HEK293 (cell line): ENCODE measurements around the gene SSTR5.

Source experiments
- CTCF ChIP-seq: fragments of 450-650 bp; formaldehyde crosslinking; IDR thresholded peaks from 2 replicates; pipeline ENCODE4 v1.5.1; 2016; ENCODE audit warnings: missing biosample characterization, missing genetic modification characterization
- EGR2 ChIP-seq: fragments of 450-650 bp; formaldehyde crosslinking; IDR thresholded peaks from 2 replicates; pipeline ENCODE4 v1.5.1; 2016; ENCODE audit warnings: low read depth, missing biosample characterization, missing genetic modification characterization
- GLIS2 ChIP-seq: fragments of 450-650 bp; formaldehyde crosslinking; IDR thresholded peaks from 2 replicates; pipeline ENCODE4 v1.5.1; 2016; ENCODE audit warnings: missing biosample characterization, missing genetic modification characterization
- KLF1 ChIP-seq: fragments of 450-650 bp; formaldehyde crosslinking; IDR thresholded peaks from 2 replicates; pipeline ENCODE4 v1.5.1; 2016; ENCODE audit warnings: missing biosample characterization, missing genetic modification characterization
- PATZ1 ChIP-seq: fragments of 450-650 bp; formaldehyde crosslinking; IDR thresholded peaks from 2 replicates; pipeline ENCODE4 v1.5.1; 2016; ENCODE audit warnings: missing biosample characterization, missing genetic modification characterization
- ZBTB26 ChIP-seq: fragments of 450-650 bp; formaldehyde crosslinking; optimal IDR thresholded peaks from 2 replicates; pipeline ENCODE3; 2016; ENCODE audit warnings: missing biosample characterization, mild to moderate bottlenecking, missing genetic modification characterization
- ZEB2 ChIP-seq: fragments of 450-650 bp; formaldehyde crosslinking; IDR thresholded peaks from 2 replicates; pipeline ENCODE4 v1.5.1; 2016; ENCODE audit warnings: missing biosample characterization, missing genetic modification characterization
- ZNF138 ChIP-seq: fragments of 450-650 bp; formaldehyde crosslinking; IDR thresholded peaks from 2 replicates; pipeline ENCODE4 v1.5.1; 2016; ENCODE audit warnings: missing biosample characterization, missing genetic modification characterization, borderline replicate concordance
- ZNF140 ChIP-seq: fragments of 450-650 bp; formaldehyde crosslinking; IDR thresholded peaks from 2 replicates; pipeline ENCODE4 v1.5.1; 2016; ENCODE audit warnings: missing biosample characterization, missing genetic modification characterization
- ZNF16 ChIP-seq: fragments of 450-650 bp; formaldehyde crosslinking; IDR thresholded peaks from 2 replicates; pipeline ENCODE4 v1.5.1; 2016; ENCODE audit warnings: low read depth, missing biosample characterization, missing genetic modification characterization
- ZNF169 ChIP-seq: fragments of 450-650 bp; formaldehyde crosslinking; IDR thresholded peaks from 2 replicates; pipeline ENCODE4 v1.5.1; 2016; ENCODE audit warnings: missing biosample characterization, missing genetic modification characterization
- ZNF214 ChIP-seq: fragments of 450-650 bp; formaldehyde crosslinking; IDR thresholded peaks from 2 replicates; pipeline ENCODE4 v1.5.1; 2017; ENCODE audit warnings: missing biosample characterization, mild to moderate bottlenecking, missing genetic modification characterization, borderline replicate concordance
- ZNF335 ChIP-seq: fragments of 450-650 bp; formaldehyde crosslinking; conservative IDR thresholded peaks from 2 replicates; pipeline ENCODE4 v1.5.1; 2016; ENCODE audit warnings: missing biosample characterization, missing genetic modification characterization
- ZNF362 ChIP-seq: fragments of 450-650 bp; formaldehyde crosslinking; IDR thresholded peaks from 2 replicates; pipeline ENCODE4 v1.5.1; 2016; ENCODE audit warnings: missing biosample characterization, missing genetic modification characterization
- ZNF366 ChIP-seq: fragments of 450-650 bp; formaldehyde crosslinking; conservative IDR thresholded peaks from 2 replicates; pipeline ENCODE4 v1.5.1; 2016; ENCODE audit warnings: missing biosample characterization, missing genetic modification characterization
- ZNF48 ChIP-seq: fragments of 450-650 bp; formaldehyde crosslinking; IDR thresholded peaks from 2 replicates; pipeline ENCODE4 v1.5.1; 2016; ENCODE audit warnings: missing biosample characterization, missing genetic modification characterization
- ZNF501 ChIP-seq: fragments of 450-650 bp; formaldehyde crosslinking; IDR thresholded peaks from 2 replicates; pipeline ENCODE4 v1.5.1; 2016; ENCODE audit warnings: missing biosample characterization, missing genetic modification characterization
- ZNF629 ChIP-seq: fragments of 450-650 bp; formaldehyde crosslinking; IDR thresholded peaks from 2 replicates; pipeline ENCODE4 v1.5.1; 2017; ENCODE audit warnings: missing biosample characterization, missing genetic modification characterization
- ZNF654 ChIP-seq: fragments of 450-650 bp; formaldehyde crosslinking; IDR thresholded peaks from 2 replicates; pipeline ENCODE4 v1.5.1; 2016; ENCODE audit warnings: low read depth, missing biosample characterization, missing genetic modification characterization
- ZNF670 ChIP-seq: fragments of 450-650 bp; formaldehyde crosslinking; IDR thresholded peaks from 2 replicates; pipeline ENCODE4 v1.5.1; 2016; ENCODE audit warnings: missing biosample characterization, missing genetic modification characterization, low read depth
- TF ChIP-seq, protein P1 (sequence below): fragments of 450-650 bp; formaldehyde crosslinking; IDR thresholded peaks from 2 replicates; pipeline ENCODE4 v1.5.1; 2016; ENCODE audit warnings: missing biosample characterization, missing genetic modification characterization
- TF ChIP-seq, protein P2 (sequence below): fragments of 450-650 bp; formaldehyde crosslinking; IDR thresholded peaks from 2 replicates; pipeline ENCODE4 v1.5.1; 2016; ENCODE audit warnings: missing biosample characterization, missing genetic modification characterization, borderline replicate concordance
- TF ChIP-seq, protein P3 (sequence below): fragments of 450-650 bp; formaldehyde crosslinking; IDR thresholded peaks from 2 replicates; pipeline ENCODE4; 2016; ENCODE audit warnings: missing biosample characterization, missing genetic modification characterization

Gene SSTR5

DNA sequence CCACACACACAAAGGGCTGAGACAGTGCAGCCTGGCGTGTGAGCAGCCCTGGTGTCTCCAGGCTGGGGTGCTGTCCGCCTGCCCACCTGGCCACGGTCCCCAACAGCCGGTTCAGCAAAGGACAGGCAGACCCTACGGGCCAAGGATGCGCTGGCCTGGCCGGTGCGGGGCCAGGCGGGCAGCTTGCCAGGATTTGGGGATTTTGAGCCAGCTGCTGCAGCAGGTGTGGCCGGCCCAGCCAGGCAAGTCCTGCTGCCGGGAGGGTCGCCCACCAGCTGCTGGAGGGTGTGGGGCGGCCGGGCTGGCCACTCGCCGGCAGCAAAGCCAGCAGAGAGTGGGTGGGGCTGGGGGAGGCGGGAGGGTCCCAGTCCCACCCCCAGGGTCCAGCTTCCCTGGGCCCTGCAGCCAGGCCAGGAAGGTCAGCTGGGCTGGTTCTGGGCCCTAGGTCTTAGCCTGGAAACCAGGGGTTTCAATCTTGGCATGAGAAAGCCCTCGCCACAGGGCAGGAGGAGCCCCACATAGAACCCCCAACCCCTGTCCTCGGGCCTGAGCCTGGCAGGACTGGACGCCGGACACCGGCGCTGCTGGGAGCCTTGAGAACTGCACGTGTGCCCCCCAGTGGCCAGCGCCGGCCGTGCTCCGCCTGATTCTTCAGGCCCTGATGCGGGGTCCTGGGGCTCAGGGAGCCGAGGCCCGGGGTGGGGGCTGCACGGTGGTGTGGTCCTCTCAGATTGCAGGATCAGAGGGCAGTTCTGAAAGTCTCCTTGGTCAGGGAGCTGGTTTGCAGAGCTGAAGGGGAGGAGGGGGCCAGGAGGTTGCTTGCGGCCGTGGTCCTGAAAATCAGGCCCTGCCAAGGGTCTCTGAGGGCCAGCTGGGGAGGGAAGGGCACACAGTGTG lies 17.6 kb upstream of the SSTR5 start (continued):
- TF ChIP-seq, protein P1, sequence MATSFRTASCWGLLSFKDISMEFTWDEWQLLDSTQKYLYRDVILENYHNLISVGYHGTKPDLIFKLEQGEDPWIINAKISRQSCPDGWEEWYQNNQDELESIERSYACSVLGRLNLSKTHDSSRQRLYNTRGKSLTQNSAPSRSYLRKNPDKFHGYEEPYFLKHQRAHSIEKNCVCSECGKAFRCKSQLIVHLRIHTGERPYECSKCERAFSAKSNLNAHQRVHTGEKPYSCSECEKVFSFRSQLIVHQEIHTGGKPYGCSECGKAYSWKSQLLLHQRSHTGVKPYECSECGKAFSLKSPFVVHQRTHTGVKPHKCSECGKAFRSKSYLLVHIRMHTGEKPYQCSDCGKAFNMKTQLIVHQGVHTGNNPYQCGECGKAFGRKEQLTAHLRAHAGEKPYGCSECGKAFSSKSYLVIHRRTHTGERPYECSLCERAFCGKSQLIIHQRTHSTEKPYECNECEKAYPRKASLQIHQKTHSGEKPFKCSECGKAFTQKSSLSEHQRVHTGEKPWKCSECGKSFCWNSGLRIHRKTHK (tag by site-specific recombination), result no peak
- TF ChIP-seq ZNF366 (tag by site-specific recombination) (no peak), PATZ1 (tag by site-specific recombination) (0 out of 2 replicates have a peak, but pooled peaks have one; percentile 16), ZNF48 (tag by site-specific recombination) (no peak), ZNF362 (tag by site-specific recombination) (no peak), ZNF629 (no peak), ZNF140 (tag by site-specific recombination) (no peak), EGR2 (tag by site-specific recombination) (peak; percentile 29; the same call in 1 of the 2 replicates), ZNF654 (tag by site-specific recombination) (peak; percentile 65), CTCF (tag by site-specific recombination) (peak; percentile 77), ZNF214 (tag by site-specific recombination) (no peak), ZNF335 (tag by site-specific recombination) (peak; percentile 73), GLIS2 (tag by site-specific recombination) (no peak), ZEB2 (tag by site-specific recombination) (no peak), ZNF670 (no peak), KLF1 (tag by site-specific recombination) (peak; percentile 49; the same call in 1 of the 2 replicates), ZNF169 (tag by site-specific recombination) (no peak), ZNF16 (tag by site-specific recombination) (no peak), ZBTB26 (peak; percentile 9), ZNF501 (no peak), ZNF138 (tag by site-specific recombination) (no peak)
- TF ChIP-seq, protein P2, sequence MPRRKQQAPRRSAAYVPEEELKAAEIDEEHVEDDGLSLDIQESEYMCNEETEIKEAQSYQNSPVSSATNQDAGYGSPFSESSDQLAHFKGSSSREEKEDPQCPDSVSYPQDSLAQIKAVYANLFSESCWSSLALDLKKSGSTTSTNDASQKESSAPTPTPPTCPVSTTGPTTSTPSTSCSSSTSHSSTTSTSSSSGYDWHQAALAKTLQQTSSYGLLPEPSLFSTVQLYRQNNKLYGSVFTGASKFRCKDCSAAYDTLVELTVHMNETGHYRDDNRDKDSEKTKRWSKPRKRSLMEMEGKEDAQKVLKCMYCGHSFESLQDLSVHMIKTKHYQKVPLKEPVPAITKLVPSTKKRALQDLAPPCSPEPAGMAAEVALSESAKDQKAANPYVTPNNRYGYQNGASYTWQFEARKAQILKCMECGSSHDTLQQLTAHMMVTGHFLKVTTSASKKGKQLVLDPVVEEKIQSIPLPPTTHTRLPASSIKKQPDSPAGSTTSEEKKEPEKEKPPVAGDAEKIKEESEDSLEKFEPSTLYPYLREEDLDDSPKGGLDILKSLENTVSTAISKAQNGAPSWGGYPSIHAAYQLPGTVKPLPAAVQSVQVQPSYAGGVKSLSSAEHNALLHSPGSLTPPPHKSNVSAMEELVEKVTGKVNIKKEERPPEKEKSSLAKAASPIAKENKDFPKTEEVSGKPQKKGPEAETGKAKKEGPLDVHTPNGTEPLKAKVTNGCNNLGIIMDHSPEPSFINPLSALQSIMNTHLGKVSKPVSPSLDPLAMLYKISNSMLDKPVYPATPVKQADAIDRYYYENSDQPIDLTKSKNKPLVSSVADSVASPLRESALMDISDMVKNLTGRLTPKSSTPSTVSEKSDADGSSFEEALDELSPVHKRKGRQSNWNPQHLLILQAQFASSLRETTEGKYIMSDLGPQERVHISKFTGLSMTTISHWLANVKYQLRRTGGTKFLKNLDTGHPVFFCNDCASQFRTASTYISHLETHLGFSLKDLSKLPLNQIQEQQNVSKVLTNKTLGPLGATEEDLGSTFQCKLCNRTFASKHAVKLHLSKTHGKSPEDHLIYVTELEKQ (tag by site-specific recombination), result no peak
- TF ChIP-seq, protein P3, sequence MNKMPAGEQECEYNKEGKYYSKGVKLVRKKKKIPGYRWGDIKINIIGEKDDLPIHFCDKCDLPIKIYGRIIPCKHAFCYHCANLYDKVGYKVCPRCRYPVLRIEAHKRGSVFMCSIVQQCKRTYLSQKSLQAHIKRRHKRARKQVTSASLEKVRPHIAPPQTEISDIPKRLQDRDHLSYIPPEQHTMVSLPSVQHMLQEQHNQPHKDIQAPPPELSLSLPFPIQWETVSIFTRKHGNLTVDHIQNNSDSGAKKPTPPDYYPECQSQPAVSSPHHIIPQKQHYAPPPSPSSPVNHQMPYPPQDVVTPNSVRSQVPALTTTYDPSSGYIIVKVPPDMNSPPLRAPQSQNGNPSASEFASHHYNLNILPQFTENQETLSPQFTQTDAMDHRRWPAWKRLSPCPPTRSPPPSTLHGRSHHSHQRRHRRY (tag by site-specific recombination), result no peak
